ENCODE measurements around the gene ALDH7A1.

The ALDH7A1 gene

DNA sequence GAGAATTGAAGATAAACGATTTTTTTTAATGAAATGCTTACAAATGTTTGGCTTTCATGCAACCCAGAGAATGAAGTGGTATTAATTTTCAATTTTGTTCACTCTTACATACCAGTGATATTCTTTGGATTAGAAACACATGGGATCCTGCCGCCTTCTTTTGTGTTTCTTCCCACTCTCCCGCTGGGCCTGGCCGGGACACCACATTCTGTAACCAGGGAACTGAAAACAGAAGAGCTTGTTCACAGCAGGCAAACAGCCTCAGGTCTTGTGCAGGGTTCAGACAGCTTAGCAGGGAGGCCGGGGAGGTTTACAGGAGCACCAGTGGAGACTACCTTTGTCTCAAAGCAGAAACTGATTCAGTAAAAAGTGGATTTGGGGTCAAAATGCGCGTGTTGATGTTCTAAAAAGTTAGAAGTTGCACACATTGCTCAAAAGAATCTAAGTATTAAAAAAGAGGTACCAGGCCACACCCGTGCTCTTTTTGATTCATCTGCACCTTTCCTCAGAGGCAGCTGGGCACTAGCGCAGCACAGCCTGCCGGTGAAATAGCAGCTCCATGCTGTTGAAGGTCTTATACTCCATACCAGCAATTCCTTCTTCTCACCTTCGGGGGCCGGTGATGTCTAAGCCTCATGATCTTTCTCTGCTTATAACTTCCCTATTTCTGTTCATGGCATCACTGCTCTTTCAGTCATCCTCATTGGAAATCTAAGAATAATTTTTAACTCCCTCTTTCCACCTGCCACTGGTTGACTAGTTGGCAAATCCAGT, 104.7 kb downstream of the ALDH7A1 start:
- no peaks in the 10 kb centered on the region for H3F3A ChIP-seq (ENCODE audit: insufficient read depth, low read length)
- no peaks in the 10 kb centered on the region for H3K9me3 ChIP-seq (ENCODE audit: low read length)
- H3K4me3 ChIP-seq (ENCODE audit: low read depth, low read length, poor library complexity, severe bottlenecking) = no peak overlapping the region
- H2AFZ ChIP-seq (ENCODE audit: low read length) = no peak overlapping the region
- no peaks in the 10 kb centered on the region for H3K27me3 ChIP-seq (ENCODE audit: insufficient read depth, low read length)
- H3K27ac ChIP-seq (ENCODE audit: low read depth, low read length, poor library complexity, severe bottlenecking) = no peak overlapping the region
- H3K4me2 ChIP-seq (ENCODE audit: low read length) = no peak overlapping the region
- H4K20me1 ChIP-seq (ENCODE audit: insufficient read depth, low read length) = no peaks in the 10 kb centered on the region
- TF ChIP-seq EZH2 (IDR thresholded peaks at IDR 0.05; ENCODE audit: borderline replicate concordance, low read length) = no peak
- TF ChIP-seq, protein P1, sequence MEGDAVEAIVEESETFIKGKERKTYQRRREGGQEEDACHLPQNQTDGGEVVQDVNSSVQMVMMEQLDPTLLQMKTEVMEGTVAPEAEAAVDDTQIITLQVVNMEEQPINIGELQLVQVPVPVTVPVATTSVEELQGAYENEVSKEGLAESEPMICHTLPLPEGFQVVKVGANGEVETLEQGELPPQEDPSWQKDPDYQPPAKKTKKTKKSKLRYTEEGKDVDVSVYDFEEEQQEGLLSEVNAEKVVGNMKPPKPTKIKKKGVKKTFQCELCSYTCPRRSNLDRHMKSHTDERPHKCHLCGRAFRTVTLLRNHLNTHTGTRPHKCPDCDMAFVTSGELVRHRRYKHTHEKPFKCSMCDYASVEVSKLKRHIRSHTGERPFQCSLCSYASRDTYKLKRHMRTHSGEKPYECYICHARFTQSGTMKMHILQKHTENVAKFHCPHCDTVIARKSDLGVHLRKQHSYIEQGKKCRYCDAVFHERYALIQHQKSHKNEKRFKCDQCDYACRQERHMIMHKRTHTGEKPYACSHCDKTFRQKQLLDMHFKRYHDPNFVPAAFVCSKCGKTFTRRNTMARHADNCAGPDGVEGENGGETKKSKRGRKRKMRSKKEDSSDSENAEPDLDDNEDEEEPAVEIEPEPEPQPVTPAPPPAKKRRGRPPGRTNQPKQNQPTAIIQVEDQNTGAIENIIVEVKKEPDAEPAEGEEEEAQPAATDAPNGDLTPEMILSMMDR (IDR thresholded peaks at IDR 0.05; ENCODE audit: low read length) = no peak
- H3K79me2 ChIP-seq (ENCODE audit: insufficient read depth, low read length) = no peaks in the 10 kb centered on the region
- H3K9me2 ChIP-seq (ENCODE audit: low read depth, low read length) = no peaks in the 10 kb centered on the region
- H3K36me3 ChIP-seq (ENCODE audit: insufficient read depth, low read length) = peaks cover 11% of the 10 kb centered on the region; the same call in 1 of the 2 replicates
- no peak overlapping the region for H3K9ac ChIP-seq (ENCODE audit: low read length)
- H3K4me1 ChIP-seq (ENCODE audit: insufficient read depth, low read length, severe bottlenecking) = no peaks in the 10 kb centered on the region

DNA sequence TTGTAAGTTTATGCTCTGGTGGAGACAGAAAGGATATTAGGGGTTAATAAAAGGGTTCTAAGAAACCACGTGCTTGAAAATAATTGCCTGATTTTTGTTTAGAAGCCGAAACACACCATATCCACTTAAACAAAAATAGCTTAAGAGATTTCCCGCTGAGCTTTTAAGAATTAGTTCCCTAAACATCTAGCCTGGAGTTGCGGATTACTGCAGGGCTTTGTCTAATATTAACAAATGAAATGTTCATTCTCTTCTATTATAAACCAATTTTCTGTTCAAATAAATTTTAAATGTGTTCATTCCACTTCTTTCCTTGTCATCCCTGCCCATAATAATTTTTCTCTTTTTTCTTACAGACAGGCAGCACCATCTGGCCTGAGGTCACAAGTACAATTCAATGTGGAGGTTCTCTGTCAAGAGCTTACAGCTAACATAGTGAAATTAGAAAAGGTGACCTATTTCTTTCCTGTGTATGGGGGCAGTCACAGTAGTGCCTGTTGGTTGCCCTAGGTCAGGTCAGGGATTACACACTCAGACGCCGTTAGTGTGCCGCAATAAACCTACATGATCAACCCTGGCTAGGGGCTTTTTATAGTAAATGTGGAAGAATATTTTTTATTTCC, 106.5 kb downstream of the ALDH7A1 start:
- no peaks in the 10 kb centered on the region for H4K20me1 ChIP-seq (ENCODE audit: insufficient read depth, low read length)
- H3K9me2 ChIP-seq (ENCODE audit: low read depth, low read length) = no peaks in the 10 kb centered on the region
- H3K27me3 ChIP-seq (ENCODE audit: insufficient read depth, low read length) = no peaks in the 10 kb centered on the region
- no peak overlapping the region for H3K9ac ChIP-seq (ENCODE audit: low read length)
- H3K4me3 ChIP-seq (ENCODE audit: low read depth, low read length, poor library complexity, severe bottlenecking) = no peak overlapping the region
- no peaks in the 10 kb centered on the region for H3K79me2 ChIP-seq (ENCODE audit: insufficient read depth, low read length)
- H3F3A ChIP-seq (ENCODE audit: insufficient read depth, low read length) = no peaks in the 10 kb centered on the region
- no peak overlapping the region for H2AFZ ChIP-seq (ENCODE audit: low read length)
- no peaks in the 10 kb centered on the region for H3K4me1 ChIP-seq (ENCODE audit: insufficient read depth, low read length, severe bottlenecking)
- H3K9me3 ChIP-seq (ENCODE audit: low read length) = no peaks in the 10 kb centered on the region
- TF ChIP-seq, protein P1 (IDR thresholded peaks at IDR 0.05; ENCODE audit: low read length) = no peak
- no peak for TF ChIP-seq EZH2 (IDR thresholded peaks at IDR 0.05; ENCODE audit: borderline replicate concordance, low read length)
- no peak overlapping the region for H3K27ac ChIP-seq (ENCODE audit: low read depth, low read length, poor library complexity, severe bottlenecking)
- no peak overlapping the region for H3K4me2 ChIP-seq (ENCODE audit: low read length)
- H3K36me3 ChIP-seq (ENCODE audit: insufficient read depth, low read length) = peaks cover 13% of the 10 kb centered on the region; the same call in 1 of the 2 replicates

DNA sequence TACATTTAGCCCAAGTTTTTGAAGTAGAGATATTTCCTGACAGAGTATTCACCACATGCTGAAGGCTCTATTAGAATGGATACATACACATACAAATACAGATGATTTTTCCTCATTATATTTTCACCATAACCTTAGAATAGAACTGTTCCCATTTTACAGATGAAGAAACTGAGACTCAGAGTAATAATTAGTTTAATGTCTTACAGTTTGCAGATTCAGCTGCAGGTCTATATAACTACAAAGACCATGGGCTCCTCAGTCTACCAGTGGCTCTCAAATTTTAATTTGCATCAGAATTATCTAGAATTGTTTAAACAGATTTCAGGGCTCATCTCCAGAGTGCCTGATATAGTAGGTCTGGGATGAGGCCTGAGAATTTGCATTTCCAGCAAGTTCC, 107.4 kb downstream of the ALDH7A1 start:
- Histone ChIP-seq H3K9me2 (ENCODE audit: low read depth, low read length) (no peaks in the 10 kb centered on the region), H3K4me1 (ENCODE audit: insufficient read depth, low read length, severe bottlenecking) (no peaks in the 10 kb centered on the region), H2AFZ (ENCODE audit: low read length) (no peak overlapping the region), H3K9ac (ENCODE audit: low read length) (no peak overlapping the region), H3K4me2 (ENCODE audit: low read length) (no peak overlapping the region), H3K36me3 (ENCODE audit: insufficient read depth, low read length) (peaks cover 13% of the 10 kb centered on the region; the same call in 1 of the 2 replicates), H3F3A (ENCODE audit: insufficient read depth, low read length) (no peaks in the 10 kb centered on the region), H3K27me3 (ENCODE audit: insufficient read depth, low read length) (no peaks in the 10 kb centered on the region), H3K4me3 (ENCODE audit: low read depth, low read length, poor library complexity, severe bottlenecking) (no peak overlapping the region), H3K79me2 (ENCODE audit: insufficient read depth, low read length) (no peaks in the 10 kb centered on the region), H3K9me3 (ENCODE audit: low read length) (no peaks in the 10 kb centered on the region), H4K20me1 (ENCODE audit: insufficient read depth, low read length) (no peaks in the 10 kb centered on the region), H3K27ac (ENCODE audit: low read depth, low read length, poor library complexity, severe bottlenecking) (no peak overlapping the region)
- TF ChIP-seq, protein P1 (IDR thresholded peaks at IDR 0.05; ENCODE audit: low read length) = no peak
- TF ChIP-seq EZH2 (IDR thresholded peaks at IDR 0.05; ENCODE audit: borderline replicate concordance, low read length) = no peak

Data from OCI-LY1 (cell line).